Neural cell (in vitro differentiated cells): ENCODE results near the gene PF4V1. TPM values are rescaled to one million over a fixed set of nuclear protein-coding genes. Genes with fewer than 3 reads are reported as not detected.

ENCODE experiments used
- H2AFZ ChIP-seq: fragments of 200-600, 300-800 bp; sonication (generic), shearing (Covaris generic); 2 replicates; pipeline ENCODE4 v1.6.0; 2014; ENCODE audit warnings: low read depth, mild to moderate bottlenecking, antibody characterized with exemption, low read length, moderate library complexity
- H3F3A ChIP-seq: fragments of 200-600 bp; shearing (Covaris generic); 2 replicates; pipeline ENCODE4 v1.6.1; 2016; ENCODE audit warnings: mild to moderate bottlenecking, moderate library complexity, mixed read lengths, antibody characterized with exemption, low read length; ENCODE audit not compliant: insufficient read depth, poor library complexity, severe bottlenecking
- H3K27ac ChIP-seq: fragments of 200-600, 300-800 bp; sonication (generic), shearing (Covaris generic); 2 replicates; pipeline ENCODE4 v1.5.1; 2014; ENCODE audit warnings: mild to moderate bottlenecking, low read length, moderate library complexity
- H3K27me3 ChIP-seq: fragments of 300-800, 200-600 bp; sonication (generic), shearing (Covaris generic); 2 replicates; pipeline ENCODE4 v1.6.0; 2014; ENCODE audit warnings: mild to moderate bottlenecking, low read depth, low read length, moderate library complexity; ENCODE audit not compliant: insufficient read depth
- H3K36me3 ChIP-seq: fragments of 300-800, 200-600 bp; sonication (generic), shearing (Covaris generic); 2 replicates; pipeline ENCODE4 v1.5.1; 2014; ENCODE audit warnings: mild to moderate bottlenecking, antibody characterized with exemption, low read length, moderate library complexity; ENCODE audit not compliant: insufficient read depth
- H3K4me2 ChIP-seq: fragments of 300-800, 200-600 bp; sonication (generic), shearing (Covaris generic); 2 replicates; pipeline ENCODE4 v1.6.0; 2014; ENCODE audit warnings: mild to moderate bottlenecking, low read length
- H3K4me3 ChIP-seq: fragments of 300-800, 200-600 bp; sonication (generic), shearing (Covaris generic); 2 replicates; pipeline ENCODE4 v1.5.1; 2014; ENCODE audit warnings: mild to moderate bottlenecking, low read length, moderate library complexity
- H3K79me2 ChIP-seq: fragments of 200-600 bp; shearing (Covaris generic); replicated peaks from 2 replicates; pipeline ENCODE4 v1.6.0; 2014; ENCODE audit warnings: mild to moderate bottlenecking, low read length, moderate library complexity; ENCODE audit not compliant: insufficient read depth
- H3K9ac ChIP-seq: fragments of 300-800, 200-600 bp; sonication (generic), shearing (Covaris generic); 2 replicates; pipeline ENCODE4 v1.6.1; 2016; ENCODE audit warnings: mild to moderate bottlenecking, low read length, mixed read lengths
- H3K9me2 ChIP-seq: fragments of 200-600 bp; shearing (Covaris generic); 2 replicates; pipeline ENCODE4 v1.6.1; 2016; ENCODE audit warnings: mild to moderate bottlenecking, low read length, mixed read lengths; ENCODE audit not compliant: insufficient read depth
- H3K9me3 ChIP-seq: fragments of 200-600, 300-800 bp; sonication (generic), shearing (Covaris generic); 2 replicates; pipeline ENCODE4 v1.6.1; 2016; ENCODE audit warnings: mild to moderate bottlenecking, mixed run types, low read length, moderate library complexity, mixed read lengths
- H4K20me1 ChIP-seq: fragments of 200-600 bp; shearing (Covaris generic); 2 replicates; pipeline ENCODE4 v1.6.1; 2016; ENCODE audit warnings: mild to moderate bottlenecking, mixed run types; ENCODE audit not compliant: insufficient read depth
- EP300 ChIP-seq: fragments of 450-650 bp; conservative IDR thresholded peaks from 2 replicates; pipeline ENCODE4 v1.6.1; 2014; ENCODE audit warnings: antibody characterized with exemption, mild to moderate bottlenecking, moderate library complexity; ENCODE audit not compliant: poor library complexity, severe bottlenecking
- EZH2 ChIP-seq: fragments of 200-600, 300-800 bp; shearing (Covaris generic), sonication (generic); IDR thresholded peaks from 2 replicates; pipeline ENCODE4 v1.6.1; 2014; ENCODE audit warnings: antibody characterized with exemption, low read length, borderline replicate concordance, mild to moderate bottlenecking; ENCODE audit not compliant: insufficient read depth, poor library complexity, severe bottlenecking
- MXI1 ChIP-seq: fragments of 450-650 bp; conservative IDR thresholded peaks from 2 replicates; pipeline ENCODE4 v1.6.1; 2014; ENCODE audit warnings: antibody characterized with exemption, mild to moderate bottlenecking; ENCODE audit not compliant: poor library complexity, severe bottlenecking
- POLR2AphosphoS5 ChIP-seq: IDR thresholded peaks from 2 replicates; pipeline ENCODE4 v1.6.1; 2012
- RAD21 ChIP-seq: fragments of 450-650 bp; conservative IDR thresholded peaks from 2 replicates; pipeline ENCODE4 v1.6.1; 2014; ENCODE audit warnings: antibody characterized with exemption, mild to moderate bottlenecking, moderate library complexity
- SMC3 ChIP-seq: fragments of 450-650 bp; conservative IDR thresholded peaks from 2 replicates; pipeline ENCODE4 v1.6.1; 2014; ENCODE audit warnings: antibody characterized with exemption, mild to moderate bottlenecking, moderate library complexity; ENCODE audit not compliant: poor library complexity
- TAF1 ChIP-seq: IDR thresholded peaks from 2 replicates; pipeline ENCODE4 v1.6.1; 2012; ENCODE audit warnings: low read depth
- polyA plus RNA-seq: library from polyadenylated mRNA; depleted of rRNA; stranded (reverse); fragments of >200 nt; gene quantifications from 2 replicates; pipeline ENCODE4 v1.2.3, GENCODE V29; 2014
- TF ChIP-seq, protein P1 (sequence below): fragments of 450-650 bp; IDR thresholded peaks from 2 replicates; pipeline ENCODE4 v1.5.1; 2014; ENCODE audit warnings: antibody characterized with exemption, mild to moderate bottlenecking, moderate library complexity; ENCODE audit not compliant: poor library complexity, severe bottlenecking
- TF ChIP-seq, protein P2 (sequence below): IDR thresholded peaks from 2 replicates; pipeline ENCODE4 v1.6.1; 2012; ENCODE audit warnings: borderline replicate concordance

The PF4V1 gene
- polyA plus RNA-seq, 1 donor from 2014 or later: not detected

DNA sequence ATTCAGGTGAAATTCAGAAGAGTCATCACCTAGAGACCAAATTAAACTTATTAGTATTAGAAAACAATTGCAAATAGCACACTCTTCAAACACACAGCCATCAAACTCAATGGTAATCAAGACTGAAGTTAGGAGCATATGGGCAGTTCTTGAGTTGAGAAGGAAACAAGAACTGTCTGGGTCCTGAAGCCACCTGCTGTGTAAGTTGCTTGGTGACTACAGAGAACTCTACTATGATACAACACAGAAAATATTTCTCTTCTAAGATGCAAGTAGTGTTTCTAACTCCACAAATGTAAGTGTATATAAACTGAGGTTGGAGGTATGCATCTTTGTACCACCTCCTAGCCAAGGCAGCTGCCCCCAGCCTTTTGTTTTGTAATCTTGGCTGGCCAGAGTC is 325 bp upstream of the PF4V1 start:
- Histone ChIP-seq H3F3A (no peaks in the 10 kb centered on the region), H3K27me3 (no peaks in the 10 kb centered on the region), H3K9me2 (no peaks in the 10 kb centered on the region), H3K9me3 (no peaks in the 10 kb centered on the region), H3K9ac (no peak overlapping the region), H3K4me3 (no peak overlapping the region), H3K27ac (no peak overlapping the region), H3K79me2 (no peaks in the 10 kb centered on the region), H4K20me1 (no peaks in the 10 kb centered on the region), H2AFZ (no peak overlapping the region), H3K36me3 (no peaks in the 10 kb centered on the region), H3K4me2 (no peak overlapping the region)
- TF ChIP-seq EZH2 (no peak), SMC3 (no peak), EP300 (no peak), RAD21 (no peak), TAF1 (no peak), MXI1 (no peak), POLR2AphosphoS5 (no peak)
- TF ChIP-seq, protein P1, sequence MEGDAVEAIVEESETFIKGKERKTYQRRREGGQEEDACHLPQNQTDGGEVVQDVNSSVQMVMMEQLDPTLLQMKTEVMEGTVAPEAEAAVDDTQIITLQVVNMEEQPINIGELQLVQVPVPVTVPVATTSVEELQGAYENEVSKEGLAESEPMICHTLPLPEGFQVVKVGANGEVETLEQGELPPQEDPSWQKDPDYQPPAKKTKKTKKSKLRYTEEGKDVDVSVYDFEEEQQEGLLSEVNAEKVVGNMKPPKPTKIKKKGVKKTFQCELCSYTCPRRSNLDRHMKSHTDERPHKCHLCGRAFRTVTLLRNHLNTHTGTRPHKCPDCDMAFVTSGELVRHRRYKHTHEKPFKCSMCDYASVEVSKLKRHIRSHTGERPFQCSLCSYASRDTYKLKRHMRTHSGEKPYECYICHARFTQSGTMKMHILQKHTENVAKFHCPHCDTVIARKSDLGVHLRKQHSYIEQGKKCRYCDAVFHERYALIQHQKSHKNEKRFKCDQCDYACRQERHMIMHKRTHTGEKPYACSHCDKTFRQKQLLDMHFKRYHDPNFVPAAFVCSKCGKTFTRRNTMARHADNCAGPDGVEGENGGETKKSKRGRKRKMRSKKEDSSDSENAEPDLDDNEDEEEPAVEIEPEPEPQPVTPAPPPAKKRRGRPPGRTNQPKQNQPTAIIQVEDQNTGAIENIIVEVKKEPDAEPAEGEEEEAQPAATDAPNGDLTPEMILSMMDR: no peak
- TF ChIP-seq, protein P2, sequence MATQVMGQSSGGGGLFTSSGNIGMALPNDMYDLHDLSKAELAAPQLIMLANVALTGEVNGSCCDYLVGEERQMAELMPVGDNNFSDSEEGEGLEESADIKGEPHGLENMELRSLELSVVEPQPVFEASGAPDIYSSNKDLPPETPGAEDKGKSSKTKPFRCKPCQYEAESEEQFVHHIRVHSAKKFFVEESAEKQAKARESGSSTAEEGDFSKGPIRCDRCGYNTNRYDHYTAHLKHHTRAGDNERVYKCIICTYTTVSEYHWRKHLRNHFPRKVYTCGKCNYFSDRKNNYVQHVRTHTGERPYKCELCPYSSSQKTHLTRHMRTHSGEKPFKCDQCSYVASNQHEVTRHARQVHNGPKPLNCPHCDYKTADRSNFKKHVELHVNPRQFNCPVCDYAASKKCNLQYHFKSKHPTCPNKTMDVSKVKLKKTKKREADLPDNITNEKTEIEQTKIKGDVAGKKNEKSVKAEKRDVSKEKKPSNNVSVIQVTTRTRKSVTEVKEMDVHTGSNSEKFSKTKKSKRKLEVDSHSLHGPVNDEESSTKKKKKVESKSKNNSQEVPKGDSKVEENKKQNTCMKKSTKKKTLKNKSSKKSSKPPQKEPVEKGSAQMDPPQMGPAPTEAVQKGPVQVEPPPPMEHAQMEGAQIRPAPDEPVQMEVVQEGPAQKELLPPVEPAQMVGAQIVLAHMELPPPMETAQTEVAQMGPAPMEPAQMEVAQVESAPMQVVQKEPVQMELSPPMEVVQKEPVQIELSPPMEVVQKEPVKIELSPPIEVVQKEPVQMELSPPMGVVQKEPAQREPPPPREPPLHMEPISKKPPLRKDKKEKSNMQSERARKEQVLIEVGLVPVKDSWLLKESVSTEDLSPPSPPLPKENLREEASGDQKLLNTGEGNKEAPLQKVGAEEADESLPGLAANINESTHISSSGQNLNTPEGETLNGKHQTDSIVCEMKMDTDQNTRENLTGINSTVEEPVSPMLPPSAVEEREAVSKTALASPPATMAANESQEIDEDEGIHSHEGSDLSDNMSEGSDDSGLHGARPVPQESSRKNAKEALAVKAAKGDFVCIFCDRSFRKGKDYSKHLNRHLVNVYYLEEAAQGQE: no peak

DNA sequence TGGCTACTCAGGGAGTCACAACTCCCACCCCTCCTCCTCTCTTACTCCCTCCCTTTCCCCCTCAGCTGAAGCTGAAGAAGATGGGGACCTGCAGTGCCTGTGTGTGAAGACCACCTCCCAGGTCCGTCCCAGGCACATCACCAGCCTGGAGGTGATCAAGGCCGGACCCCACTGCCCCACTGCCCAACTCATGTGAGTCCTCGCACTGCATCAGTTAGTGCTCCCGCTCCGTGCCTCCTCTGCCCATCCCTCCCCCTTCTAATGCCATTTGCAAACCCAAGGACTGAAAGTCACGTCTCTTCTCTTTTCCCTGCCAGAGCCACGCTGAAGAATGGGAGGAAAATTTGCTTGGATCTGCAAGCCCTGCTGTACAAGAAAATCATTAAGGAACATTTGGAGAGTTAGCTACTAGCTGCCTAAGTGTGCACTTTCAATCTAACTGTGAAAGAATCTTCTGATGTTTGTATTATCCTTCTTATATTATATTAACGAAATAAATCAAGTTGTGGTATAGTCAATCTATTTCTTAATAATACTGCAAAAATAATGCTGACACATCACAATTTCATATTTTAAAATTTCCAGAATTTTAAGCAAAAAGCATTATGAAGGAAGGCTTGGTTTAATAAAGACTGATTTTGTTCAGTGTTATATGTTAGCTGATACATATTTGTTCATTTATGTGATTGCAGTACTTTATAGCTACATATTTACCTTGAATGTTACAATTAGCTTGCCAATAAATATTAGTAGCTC is 800 bp downstream of the PF4V1 start:
- Histone ChIP-seq H3K36me3 (no peaks in the 10 kb centered on the region), H3K9me2 (no peaks in the 10 kb centered on the region), H3K4me3 (no peak overlapping the region), H3K79me2 (no peaks in the 10 kb centered on the region), H4K20me1 (no peaks in the 10 kb centered on the region), H3K27ac (no peak overlapping the region), H3F3A (no peaks in the 10 kb centered on the region), H3K9me3 (no peaks in the 10 kb centered on the region), H3K9ac (no peak overlapping the region), H3K4me2 (no peak overlapping the region), H3K27me3 (no peaks in the 10 kb centered on the region), H2AFZ (no peak overlapping the region)
- no peak for TF ChIP-seq TAF1
- TF ChIP-seq, protein P2: no peak
- no peak for TF ChIP-seq POLR2AphosphoS5
- TF ChIP-seq EZH2: no peak
- TF ChIP-seq, protein P1: no peak
- TF ChIP-seq EP300: no peak
- no peak for TF ChIP-seq RAD21
- TF ChIP-seq SMC3: no peak
- TF ChIP-seq MXI1: no peak
